ENCODE data around the gene REEP3.

- no peak for TF ChIP-seq EZH2phosphoT487 (IDR thresholded peaks at IDR 0.05; ENCODE audit: low read depth, severe bottlenecking, unreplicated experiment)
- TF ChIP-seq, protein P1, sequence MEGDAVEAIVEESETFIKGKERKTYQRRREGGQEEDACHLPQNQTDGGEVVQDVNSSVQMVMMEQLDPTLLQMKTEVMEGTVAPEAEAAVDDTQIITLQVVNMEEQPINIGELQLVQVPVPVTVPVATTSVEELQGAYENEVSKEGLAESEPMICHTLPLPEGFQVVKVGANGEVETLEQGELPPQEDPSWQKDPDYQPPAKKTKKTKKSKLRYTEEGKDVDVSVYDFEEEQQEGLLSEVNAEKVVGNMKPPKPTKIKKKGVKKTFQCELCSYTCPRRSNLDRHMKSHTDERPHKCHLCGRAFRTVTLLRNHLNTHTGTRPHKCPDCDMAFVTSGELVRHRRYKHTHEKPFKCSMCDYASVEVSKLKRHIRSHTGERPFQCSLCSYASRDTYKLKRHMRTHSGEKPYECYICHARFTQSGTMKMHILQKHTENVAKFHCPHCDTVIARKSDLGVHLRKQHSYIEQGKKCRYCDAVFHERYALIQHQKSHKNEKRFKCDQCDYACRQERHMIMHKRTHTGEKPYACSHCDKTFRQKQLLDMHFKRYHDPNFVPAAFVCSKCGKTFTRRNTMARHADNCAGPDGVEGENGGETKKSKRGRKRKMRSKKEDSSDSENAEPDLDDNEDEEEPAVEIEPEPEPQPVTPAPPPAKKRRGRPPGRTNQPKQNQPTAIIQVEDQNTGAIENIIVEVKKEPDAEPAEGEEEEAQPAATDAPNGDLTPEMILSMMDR (IDR thresholded peaks at IDR 0.05; ENCODE audit: poor library complexity): no peak
These were observed 63.5 kb downstream of the REEP3 start for GRCh38 chr10:63584725-63585035.
